Eye (tissue), 1 donor: Measurements from ENCODE around the gene TFAP2E.

Experiments
- DNase-seq: peaks from one replicate; pipeline ENCODE4 v3.0.0-alpha.2; 2015

The TFAP2E gene

GRCh38 chr1:35599411-35599810 lies 26.3 kb downstream of the TFAP2E start:
- DNase-seq: no peak

- no peak for DNase-seq
Observed at GRCh38 chr1:35600593-35600992, 27.5 kb downstream of the TFAP2E start.

- no peak for DNase-seq
Observed at GRCh38 chr1:35603468-35603867, 30.4 kb downstream of the TFAP2E start.

GRCh38 chr1:35603941-35604340 lies 30.8 kb downstream of the TFAP2E start:
- DNase-seq: no peak

GRCh38 chr1:35605071-35605866 lies 32.2 kb downstream of the TFAP2E start:
- no peak for DNase-seq

GRCh38 chr1:35605867-35606182 lies 32.7 kb downstream of the TFAP2E start:
- no peak for DNase-seq

- no peak for DNase-seq
Observed at GRCh38 chr1:35611655-35612054, 38.5 kb downstream of the TFAP2E start.

GRCh38 chr1:35615440-35615839 lies 42.3 kb downstream of the TFAP2E start:
- no peak for DNase-seq

GRCh38 chr1:35619237-35620121 lies 46.4 kb downstream of the TFAP2E start:
- DNase-seq: no peak

GRCh38 chr1:35622510-35623178 lies 49.5 kb downstream of the TFAP2E start:
- DNase-seq: peak; percentile 4

GRCh38 chr1:35623832-35624231 lies 50.7 kb downstream of the TFAP2E start:
- DNase-seq: no peak

- no peak for DNase-seq
Observed at GRCh38 chr1:35629051-35629450, 55.9 kb downstream of the TFAP2E start.

- DNase-seq: no peak
Observed at GRCh38 chr1:35631396-35631795, 58.3 kb downstream of the TFAP2E start.

- DNase-seq: no peak
Observed at GRCh38 chr1:35633547-35633946, 60.4 kb downstream of the TFAP2E start.

GRCh38 chr1:35637401-35637809 lies 64.3 kb downstream of the TFAP2E start:
- DNase-seq: peak; percentile 9

- no peak for DNase-seq
Observed at GRCh38 chr1:35640380-35641232, 67.5 kb downstream of the TFAP2E start.

GRCh38 chr1:35641233-35641866 lies 68.2 kb downstream of the TFAP2E start, which contains the start of gene PSMB2:
Gene PSMB2, minus strand, starts transcription at chr1:35641526. Its CDS starts 94 bp downstream, at chr1:35641432.
- DNase-seq: peak; percentile 99

- no peak for DNase-seq
Observed at GRCh38 chr1:35642471-35642955, 69.4 kb downstream of the TFAP2E start.

GRCh38 chr1:35644204-35644603 lies 71.1 kb downstream of the TFAP2E start:
- no peak for DNase-seq
